NCI-H2081 treated with DMSO at 0.1 percent for 48 hours (cell line): Measurements from ENCODE around the gene FAM20C.

ENCODE experiments used
- DNase-seq: peaks from one replicate; lab custom pipeline; 2025; lab: John Stamatoyannopoulos, UW

The FAM20C gene

DNA sequence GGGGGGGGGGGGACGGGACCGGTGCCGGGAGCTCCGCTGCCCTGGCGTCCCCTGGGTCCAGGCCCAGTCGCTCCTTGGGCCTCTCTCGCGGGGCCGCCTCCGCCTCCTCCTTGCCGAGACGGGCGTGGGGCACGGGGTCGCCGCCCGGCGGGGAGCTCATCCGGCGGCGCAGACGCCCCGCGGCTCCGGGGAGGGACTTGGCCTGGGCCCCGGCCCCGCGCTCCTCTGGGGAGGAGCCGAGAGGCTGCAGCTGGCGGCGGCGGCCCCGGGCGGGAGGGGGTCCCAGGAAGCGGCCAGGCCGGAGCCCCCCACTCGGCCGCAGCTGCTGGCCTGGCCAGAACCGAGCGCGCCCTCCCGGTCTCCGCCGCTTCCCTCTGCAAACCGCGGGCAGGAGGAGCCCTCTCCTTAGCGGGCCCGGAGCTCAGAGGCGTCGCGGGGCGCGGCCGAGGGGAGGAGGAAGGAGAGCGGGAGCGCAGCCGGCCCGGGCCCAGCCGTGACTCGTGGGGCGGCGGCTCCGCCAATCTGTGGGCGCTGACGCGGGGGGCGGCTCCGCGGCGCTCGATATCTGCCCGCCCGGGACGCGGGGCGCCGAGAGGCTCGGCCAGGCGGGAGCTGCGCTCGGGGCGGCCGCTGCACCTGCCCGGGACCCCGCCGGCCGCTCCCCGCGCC is at the start of gene FAM20C:
TSS of gene FAM20C (plus strand) at position 591 of the 669 bp plus-strand sequence. CDS start 629 bp downstream, outside the sequence.
- DNase-seq, result peak; percentile 31

DNA sequence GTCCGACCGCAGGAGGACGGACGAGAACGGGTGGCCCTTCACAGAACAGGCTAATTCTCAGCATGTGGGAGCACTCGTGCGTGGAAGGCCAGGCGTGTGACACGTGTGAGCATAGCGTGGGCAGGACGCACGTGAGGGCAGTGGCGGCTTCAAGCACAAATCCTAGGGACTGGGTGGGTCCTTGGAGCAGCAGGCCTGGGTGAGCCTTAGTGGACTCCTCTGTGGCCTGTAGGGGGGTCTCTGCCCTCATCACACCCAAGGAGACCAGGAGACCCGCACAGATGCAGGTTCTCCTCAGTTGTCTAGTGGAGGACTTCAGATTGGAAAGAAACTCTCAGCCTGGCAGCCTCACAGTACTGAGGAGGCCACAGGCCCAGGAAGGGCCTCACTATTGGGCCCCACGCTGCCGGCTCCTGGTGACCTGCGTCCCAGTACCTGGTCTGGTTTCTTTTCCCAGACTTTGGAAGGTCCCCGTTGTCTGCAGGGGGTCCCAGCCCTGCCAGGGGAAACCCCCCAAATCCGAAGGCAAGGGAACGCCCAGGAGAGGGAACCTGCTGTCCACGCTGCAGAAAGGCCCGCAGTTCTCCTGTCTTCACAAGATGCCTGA is 49.1 kb upstream of the FAM20C start:
- DNase-seq, result no peak

DNA sequence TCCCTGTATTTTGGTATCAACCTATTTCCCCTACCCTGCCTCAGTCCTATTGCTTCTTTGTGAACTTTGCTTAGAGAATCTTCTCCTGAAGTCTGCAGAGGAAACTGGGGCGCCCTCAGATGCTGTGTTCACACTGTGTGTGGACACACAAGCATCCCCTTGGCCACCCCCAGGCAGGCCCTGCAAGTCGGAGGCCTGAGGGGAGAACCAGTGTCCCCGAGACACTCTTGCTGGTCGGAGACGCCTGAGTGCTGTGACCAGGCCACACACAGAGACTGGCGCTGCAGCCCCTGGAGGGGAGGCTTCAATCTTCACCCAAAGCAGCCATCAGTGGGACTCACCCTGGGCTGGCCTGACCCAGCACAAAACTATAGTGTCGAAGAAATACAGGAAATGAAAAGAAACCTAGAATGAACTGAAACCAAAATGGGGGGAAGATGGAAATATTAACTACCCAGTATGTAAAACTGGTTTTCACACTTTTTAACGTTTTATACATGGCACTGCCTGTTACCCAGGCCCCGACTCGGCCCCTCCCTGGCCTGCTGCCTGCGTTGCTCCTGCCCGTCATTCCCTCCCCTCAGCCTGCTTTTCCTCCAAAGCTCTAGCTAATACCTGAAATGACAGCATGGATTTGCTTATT is 48.4 kb upstream of the FAM20C start:
- no peak for DNase-seq

DNA sequence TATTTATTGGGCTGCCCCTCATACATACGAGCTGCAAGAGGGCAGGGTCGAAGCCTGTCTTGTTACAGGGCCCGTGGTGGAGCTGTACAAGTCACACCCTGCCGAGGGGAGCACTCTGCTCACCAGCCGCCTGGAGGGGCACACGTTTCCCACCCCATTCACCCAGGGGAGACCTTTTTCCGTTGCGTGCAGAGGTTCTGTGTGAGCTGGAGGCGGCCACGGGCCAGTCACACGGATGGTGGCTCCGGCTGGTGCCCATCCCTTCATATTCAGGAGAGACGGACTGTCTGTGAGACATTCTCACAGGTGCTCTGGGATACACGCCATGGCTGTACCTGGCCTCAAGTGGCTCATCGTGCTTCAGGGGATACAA is 47.9 kb upstream of the FAM20C start:
- no peak for DNase-seq

DNA sequence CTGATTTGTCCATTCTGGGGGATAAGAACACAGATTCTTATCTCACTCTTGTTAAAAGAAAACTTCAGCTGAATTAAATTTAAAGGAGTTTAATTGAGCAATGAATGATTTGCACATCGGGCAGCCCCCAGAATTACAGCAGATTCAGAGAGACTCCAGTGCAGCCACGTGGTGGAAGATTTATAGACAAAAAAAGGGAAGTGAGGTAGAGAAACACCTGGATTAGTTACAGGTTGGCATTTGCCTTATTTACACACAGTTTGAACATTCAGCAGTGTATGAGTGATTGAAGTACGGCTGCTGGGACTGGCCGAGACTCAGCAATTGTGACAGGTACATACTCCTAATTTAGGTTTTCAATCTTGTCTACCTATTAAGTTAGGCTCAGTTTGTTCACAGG is 46.5 kb upstream of the FAM20C start:
- DNase-seq, result no peak

DNA sequence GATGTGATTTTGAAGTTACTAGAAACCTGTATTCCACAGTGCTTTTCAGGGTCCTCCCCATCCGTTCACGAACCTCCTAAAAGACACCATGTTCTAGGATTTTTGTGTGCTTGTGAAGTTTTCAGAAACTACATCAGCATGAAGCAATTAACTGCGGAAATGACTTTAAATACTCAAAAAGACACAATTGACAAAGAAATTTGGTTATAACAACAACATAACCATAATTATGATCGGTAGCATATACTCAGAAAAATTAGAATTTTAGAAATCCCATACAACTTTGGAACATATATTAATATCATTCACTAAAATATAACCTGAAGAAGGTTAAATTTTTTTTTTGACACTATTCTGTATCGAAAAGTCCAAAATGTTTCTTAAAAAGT is 43.8 kb upstream of the FAM20C start:
- DNase-seq, result no peak

DNA sequence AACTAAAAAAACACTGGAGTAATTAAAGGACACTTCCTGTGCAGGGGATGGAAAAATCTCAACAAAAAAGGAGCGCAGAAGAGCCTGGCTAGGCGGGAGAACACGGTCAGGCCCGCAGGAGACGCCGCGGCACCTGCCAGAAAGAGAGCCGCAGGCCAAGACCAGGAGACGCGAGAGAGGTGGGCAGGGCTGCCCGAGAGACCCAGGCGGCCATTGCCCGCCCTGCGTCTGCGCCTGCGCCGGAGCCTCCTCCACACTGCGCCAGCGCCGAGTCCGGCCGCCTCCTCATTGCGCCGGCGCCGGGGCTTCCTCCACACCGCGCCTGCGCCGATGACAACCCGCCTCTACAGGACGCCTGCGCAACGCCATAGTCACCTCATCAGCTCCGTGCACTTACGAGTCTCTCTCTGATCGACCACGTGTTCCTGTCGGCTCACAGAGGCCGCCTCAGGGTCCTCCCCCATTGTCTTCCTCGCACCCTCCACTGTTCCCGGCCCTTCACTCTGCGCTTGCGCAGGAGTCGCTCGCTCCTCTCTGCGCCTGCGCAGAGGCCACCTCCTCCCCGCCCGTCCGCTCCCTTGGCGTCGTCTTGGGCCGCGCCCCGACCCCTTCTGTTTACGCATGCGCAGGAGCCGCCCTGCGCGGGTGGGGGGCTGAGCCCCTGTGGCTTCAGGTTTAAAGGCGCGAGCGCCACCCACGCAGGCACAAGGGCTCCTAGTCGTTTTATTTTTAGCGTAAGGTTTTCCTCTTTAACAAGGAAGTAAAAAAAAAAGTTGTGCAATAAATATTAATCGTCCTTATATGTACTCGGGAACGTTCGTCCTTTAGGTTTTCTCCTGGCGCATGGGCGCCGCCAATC is 43.2 kb upstream of the FAM20C start:
- DNase-seq, result peak; percentile 96

DNA sequence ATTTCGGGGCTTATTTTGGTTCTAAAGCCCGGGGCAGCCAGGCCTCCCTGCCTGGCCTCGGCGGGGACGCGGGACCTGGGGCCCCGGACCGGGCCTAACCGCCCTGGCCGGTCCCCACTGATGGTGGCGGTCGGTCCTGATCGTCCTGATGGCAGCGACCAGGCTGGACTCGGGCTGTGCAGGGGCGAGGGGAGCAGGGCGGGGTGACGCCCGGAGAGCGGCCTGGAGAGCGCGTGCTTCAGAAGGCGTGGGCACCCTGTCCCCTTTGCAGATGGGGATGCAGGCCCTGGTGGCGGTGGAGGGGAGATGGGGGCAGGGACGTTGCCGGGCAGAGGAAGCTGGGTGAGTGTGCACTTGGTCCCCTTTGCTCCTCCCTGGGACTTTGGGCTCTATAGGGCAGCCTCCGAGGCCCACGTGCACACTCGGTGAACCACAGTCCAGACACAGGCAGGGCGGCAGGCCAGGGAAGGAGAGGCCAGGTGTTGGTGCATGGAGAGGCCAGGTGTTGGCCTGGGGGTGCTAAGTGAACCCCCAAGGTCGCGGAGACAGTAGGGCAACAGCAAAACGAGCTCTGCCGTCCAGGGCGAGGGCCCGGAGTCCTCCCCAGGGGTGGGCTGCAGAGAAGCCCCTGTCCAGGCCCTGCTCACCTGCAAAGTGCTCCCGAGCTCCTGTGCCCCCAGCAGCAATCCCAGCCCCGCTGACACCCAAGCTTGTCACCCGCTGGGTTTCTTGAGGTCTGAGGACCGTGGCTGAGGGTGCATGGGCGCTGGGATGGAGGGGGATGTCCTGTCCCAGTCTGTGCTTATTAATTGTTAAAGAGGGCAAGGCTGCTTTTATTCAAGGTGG is 42.4 kb upstream of the FAM20C start:
- no peak for DNase-seq

DNA sequence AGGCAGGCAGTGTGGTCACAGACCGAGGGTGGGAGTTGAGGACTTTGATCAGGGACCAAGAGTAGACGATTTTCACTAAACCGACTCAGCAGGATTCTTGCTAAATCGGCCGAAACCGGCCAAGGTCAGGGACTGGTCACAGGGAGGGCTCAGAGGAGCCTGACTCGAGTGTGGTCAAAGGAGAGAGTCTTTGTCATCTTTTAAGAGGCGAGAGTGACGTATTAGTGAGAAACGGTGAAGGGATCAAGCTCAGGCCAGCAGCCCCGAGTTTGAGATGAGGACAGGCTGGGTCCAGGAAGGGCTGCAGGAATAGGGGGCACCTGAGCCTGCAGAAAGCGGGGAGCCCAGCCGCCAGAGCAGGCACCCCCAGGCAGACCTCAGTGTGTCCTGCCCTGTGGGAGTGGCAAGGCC is 41.6 kb upstream of the FAM20C start:
- no peak for DNase-seq

DNA sequence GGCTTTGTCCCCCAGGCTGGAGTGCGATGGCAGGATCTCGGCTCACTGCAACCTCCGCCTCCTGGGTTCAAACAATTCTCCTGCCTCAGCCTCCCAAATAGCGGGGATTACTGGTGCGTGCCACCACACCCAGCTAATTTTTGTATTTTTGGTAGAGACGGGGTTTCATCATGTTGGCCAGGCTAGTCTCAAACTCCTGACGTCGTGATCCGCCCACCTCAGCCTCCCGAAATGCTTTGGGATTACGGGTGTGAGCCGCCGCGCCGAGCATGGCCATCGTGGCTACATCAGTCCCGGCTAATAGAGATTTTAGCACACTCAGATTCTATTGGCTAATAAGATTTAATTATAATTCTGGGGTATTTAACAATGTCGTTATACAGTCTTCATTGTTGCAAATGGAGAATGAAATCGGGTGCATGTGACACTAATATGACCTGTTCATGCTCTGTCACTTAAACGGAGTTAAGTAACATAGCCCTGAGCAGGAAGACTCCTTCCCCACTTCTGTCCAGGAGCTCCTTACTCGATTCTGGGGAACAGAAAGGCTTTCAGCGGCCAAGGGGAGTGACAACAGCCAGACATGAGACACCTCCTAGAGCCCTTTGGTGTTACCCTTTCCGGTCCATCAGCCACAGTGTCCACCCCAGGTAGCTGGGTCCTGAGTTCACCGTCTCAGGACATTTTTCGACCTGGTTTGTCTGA is 40.9 kb upstream of the FAM20C start:
- no peak for DNase-seq

DNA sequence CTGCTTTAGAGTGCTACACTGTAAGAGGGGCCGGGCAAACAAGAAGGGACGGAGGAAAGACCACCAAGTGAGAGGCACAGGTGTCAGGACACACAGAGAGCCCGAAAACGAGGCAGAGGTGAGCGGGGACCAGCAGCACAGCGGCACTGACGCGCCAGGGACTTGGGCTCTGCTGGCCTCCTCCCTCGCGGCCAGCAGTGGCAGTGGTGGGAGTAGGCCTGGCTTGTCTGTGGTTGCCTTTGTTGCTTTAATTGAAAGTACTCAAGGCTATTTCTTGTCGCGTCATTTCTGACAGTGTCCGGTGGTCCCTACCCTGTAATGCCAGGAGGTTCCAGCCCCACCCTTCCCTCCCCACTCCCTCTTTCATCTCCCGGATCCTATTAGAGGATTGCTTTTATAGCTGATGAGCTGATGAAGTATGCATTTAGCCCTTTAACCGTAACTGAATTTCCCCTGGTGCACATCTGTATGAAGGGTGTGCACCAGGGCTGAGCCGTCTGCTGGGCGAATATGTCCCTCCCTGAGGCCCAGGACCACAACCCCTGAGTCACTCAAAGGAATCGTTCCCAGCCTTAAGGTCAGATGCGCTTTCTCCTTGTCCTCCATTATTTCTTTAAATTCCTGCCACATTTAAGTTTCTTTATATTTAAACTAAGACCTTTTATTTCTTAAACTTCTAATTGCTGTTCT is 39.5 kb upstream of the FAM20C start:
- no peak for DNase-seq

DNA sequence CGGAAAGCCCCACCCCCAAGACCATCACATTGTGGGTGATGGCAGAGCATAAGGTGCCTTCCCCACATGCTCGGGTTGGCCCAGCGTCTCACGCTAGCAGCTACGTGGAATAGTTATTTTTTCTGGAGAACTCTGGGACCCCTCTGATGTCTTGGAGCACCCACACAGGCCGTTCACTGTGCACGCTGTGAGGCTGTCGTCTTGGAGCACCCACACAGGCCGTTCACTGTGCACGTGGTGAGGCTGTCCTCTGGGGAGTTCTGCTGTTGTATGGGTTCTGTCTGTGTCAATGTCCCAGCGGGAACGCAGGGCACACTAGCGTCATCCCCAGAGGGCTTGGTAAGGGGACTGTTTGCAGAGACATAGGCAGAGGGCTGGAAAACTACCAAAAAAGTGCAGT is 38.8 kb upstream of the FAM20C start:
- DNase-seq, result no peak

DNA sequence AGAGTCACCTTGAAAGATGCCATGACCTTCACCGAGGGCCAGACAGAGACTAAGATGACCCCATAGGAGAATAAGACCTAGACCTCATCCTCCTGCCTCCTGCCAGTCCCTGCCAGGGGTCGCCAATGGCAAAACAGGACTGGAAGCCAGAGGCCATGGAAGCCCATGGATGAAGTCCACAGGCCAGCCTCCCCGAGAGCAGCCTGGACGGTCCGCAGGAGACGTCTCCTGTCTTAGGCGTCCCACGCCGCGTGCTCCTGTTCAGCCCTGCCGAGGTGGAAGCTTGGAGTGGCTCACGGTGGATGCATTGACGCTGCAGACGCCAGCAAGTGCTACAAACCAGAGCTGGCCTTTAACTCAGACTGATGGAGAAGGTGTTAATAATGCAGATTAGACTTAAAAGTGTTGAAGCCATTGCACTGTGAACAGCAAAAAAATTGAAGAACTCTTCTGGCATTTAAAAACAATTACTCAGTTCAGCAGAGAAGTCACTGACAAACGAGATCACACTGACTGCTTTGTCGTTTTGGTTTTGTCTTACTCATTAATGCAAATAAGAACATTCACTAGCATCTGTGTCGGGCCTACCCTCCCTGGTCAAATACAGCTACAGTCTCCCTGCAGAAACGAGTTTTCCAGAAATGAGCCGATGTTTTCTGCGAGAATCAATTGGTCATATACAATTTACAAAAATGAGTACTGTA is 38.1 kb upstream of the FAM20C start:
- no peak for DNase-seq

DNA sequence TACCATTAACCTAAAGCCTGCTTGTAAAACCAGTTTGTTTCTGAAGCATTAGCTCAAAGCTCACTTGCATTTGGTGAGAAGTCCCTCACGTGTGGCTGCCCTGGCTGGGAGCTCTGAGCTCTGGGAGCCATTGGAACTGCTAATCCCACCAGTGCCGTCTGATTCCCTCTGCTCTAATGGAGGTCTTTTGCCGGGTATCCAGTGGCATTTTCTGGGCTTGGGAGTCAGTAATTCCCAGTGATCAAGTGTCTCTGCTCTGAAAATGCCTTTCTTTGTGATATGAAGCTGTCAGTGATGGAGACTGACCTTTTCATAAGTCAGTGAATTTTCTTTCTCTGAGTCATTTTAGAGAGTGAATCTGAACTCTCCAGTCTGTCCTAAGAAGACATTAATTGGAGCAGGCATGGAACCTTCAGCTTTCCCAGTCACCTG is 36.9 kb upstream of the FAM20C start:
- no peak for DNase-seq

DNA sequence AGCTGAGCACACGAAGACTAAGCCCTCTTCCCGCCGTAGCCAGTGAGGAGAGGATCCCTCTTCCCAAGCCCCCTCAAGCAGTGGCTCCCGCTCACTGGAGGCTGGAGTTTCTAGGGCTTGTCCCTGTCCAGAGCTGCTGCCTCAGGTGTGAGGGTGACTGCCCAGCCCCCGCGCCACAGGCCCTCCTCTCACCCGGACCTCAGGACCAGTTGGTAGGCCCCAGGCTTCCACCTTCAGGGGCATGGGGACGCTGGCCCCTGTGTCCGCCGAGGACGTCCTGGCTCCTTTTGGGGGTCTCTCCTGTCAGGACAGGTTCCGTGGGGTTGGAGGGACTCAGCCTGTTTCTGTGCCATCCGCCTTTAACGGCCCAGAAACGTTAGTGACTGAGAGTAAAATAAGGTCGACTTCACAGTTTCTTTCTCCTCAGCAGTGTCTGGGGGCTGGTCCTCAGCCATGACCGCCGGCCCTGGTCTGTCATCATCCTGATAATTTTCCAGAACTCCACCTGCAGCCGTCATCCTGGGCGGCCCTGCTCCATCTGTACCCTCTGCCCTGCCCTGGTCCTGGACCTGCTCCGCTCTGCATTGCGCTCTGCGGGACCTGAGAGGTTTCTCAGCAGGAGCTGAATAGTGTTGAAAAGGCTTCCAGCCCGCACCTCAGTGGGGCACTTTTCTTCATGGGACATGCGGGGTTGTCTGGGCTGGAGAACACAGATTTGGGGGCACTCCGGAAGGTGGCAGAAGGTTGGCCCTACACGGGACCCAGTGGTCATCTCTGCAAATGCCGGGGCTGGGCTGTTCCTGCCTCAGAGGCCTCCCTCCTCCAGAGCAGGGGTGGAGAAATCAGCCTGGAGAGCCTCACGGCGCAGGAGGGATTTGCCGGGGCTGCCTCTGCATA is 36.0 kb upstream of the FAM20C start:
- no peak for DNase-seq

DNA sequence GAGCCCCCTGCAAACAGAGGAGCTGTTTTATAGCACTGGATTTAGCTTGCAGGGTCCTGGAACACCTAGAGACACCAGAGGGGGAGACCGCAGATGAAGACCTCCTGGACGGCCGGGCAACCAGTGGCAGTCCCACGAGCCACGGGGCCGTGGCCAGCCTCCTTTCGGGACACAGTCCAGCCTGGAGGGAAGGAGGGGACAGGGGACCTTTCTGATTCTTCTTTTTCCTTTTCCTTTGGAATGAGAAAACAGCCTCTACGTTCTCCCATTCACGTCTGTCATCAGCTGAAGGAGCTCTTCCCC is 35.4 kb upstream of the FAM20C start:
- no peak for DNase-seq

DNA sequence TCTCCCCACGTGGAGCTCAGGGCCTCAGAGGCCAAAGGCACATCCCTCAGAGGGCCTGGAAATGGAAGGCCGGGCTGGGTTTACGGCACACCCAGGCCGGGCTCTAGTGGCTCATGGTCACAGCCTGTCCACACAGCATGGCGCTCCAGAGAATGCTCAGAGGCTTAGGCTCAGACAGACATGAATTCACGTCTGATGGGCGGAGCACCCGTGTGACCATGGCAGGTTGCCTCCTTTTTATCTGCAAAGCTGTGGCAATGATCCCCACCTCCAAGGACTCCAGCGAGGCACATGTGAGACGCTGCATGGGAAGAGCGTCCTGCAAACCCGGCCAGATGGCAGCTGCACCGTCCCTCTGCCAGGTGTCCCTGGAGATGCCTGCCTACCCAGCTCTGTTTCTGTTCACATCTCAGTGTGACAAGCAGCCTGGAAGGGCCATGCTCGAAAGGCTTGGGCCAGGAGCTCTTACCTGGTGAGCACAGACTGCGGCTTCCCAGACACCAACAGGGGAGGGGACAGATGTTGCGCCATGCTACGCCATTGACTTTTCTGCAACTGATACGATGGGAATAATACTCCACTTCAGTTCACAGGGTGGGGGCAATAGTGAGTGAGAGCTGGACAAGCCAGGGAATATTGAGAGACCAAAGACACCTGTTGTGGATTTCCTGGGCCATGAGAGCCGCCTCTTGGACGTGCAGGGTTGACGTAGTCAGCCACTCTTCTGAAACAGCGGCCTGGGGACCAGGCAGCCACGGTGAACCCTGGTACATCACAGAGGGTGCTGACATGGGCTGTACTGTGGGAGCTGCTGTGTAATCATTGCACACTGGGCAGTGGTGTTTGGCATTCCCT is 34.4 kb upstream of the FAM20C start:
- DNase-seq, result no peak

DNA sequence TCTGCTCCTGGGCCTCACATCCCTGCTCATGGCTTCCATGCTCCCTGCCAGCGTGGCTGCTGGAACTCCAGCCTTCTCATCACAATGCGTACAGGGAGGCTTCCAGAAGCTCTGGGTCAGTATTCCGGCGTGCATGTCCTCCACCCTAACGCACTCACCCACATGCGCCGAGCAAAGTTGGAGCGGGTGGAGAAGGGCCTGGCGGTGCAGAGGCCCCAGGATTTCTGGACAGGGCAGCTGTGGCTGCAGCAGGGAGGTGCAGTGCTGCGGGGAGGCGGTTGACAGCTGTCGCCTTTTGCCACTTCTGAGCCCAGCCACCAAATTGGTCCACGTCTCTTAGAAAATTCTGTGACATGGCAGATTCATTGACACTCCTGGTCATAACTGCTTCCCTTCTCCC is 33.6 kb upstream of the FAM20C start:
- DNase-seq, result no peak
